SW 1271 (cell line): ENCODE data around the gene IKZF1.

Experiments
- DNase-seq, 2 experiments: peaks; one replicate each; lab custom pipeline; 2025; lab: John Stamatoyannopoulos, UW

IKZF1 gene

GRCh38 chr7:50376056-50376820, 71.7 kb downstream of the IKZF1 start:
- DNase-seq: no peak

GRCh38 chr7:50377356-50377755, 72.8 kb downstream of the IKZF1 start:
- DNase-seq: no peak

GRCh38 chr7:50379082-50379481, 74.6 kb downstream of the IKZF1 start:
- DNase-seq: no peak

- no peak for DNase-seq
These were observed 75.0 kb downstream of the IKZF1 start for GRCh38 chr7:50379539-50379938.

- no peak for DNase-seq
These were observed 77.9 kb downstream of the IKZF1 start for GRCh38 chr7:50382455-50382854.

- DNase-seq: no peak
These were observed 82.8 kb downstream of the IKZF1 start for GRCh38 chr7:50387351-50387750.

GRCh38 chr7:50389961-50390360, 85.4 kb downstream of the IKZF1 start:
- no peak for DNase-seq

- no peak for DNase-seq
These were observed 86.9 kb downstream of the IKZF1 start for GRCh38 chr7:50391386-50391785.

- DNase-seq: no peak
These were observed 88.6 kb downstream of the IKZF1 start for GRCh38 chr7:50393076-50393475.

GRCh38 chr7:50393547-50394252, 89.2 kb downstream of the IKZF1 start:
- no peak for DNase-seq

- DNase-seq: no peak
These were observed 89.8 kb downstream of the IKZF1 start for GRCh38 chr7:50394315-50394714.

- no peak for DNase-seq
These were observed 92.3 kb downstream of the IKZF1 start for GRCh38 chr7:50396856-50397255.

GRCh38 chr7:50397320-50397970, 92.9 kb downstream of the IKZF1 start:
- DNase-seq: no peak

- no peak for DNase-seq
These were observed 93.4 kb downstream of the IKZF1 start for GRCh38 chr7:50397971-50398324.

GRCh38 chr7:50399206-50399605, 94.7 kb downstream of the IKZF1 start:
- no peak for DNase-seq

- DNase-seq: no peak
These were observed 95.1 kb downstream of the IKZF1 start for GRCh38 chr7:50399635-50400034.

- DNase-seq: no peak
These were observed 95.6 kb downstream of the IKZF1 start for GRCh38 chr7:50400114-50400513.

GRCh38 chr7:50404392-50404791, 99.9 kb downstream of the IKZF1 start:
- DNase-seq: no peak

GRCh38 chr7:50405221-50405620, 100.7 kb downstream of the IKZF1 start:
- no peak for DNase-seq

- no peak for DNase-seq
These were observed 102.4 kb downstream of the IKZF1 start for GRCh38 chr7:50406935-50407334.

GRCh38 chr7:50409856-50410745, 105.6 kb downstream of the IKZF1 start:
- no peak for DNase-seq

GRCh38 chr7:50411332-50411731, 106.8 kb downstream of the IKZF1 start:
- no peak for DNase-seq
